Muscle of back (tissue), 11 donors: ENCODE results near the gene LILRB2. TPM values are rescaled to one million over a fixed set of nuclear protein-coding genes. Genes with fewer than 3 reads are reported as not detected.
A peak's percentile ranks its signal among the peaks of the same experiment; 100 is the strongest.
"Not testable (repeated sequence)": the region's sequence is repeated elsewhere in the genome, so short reads cannot be mapped to it uniquely, and the experiment has no call there.

ENCODE experiments used
- DNase-seq, 3 donors: peaks; one replicate each; pipeline versions ENCODE4 v3.0.0 to v3.0.0-alpha.2; 2013
- polyA plus RNA-seq, 10 donors: library from polyadenylated mRNA; unstranded; fragments of 120-200 nt; gene quantifications; one replicate each; pipeline ENCODE4 v1.2.1, GENCODE V29; 2013; ENCODE audit not compliant: insufficient read length in 10 of 10

Gene LILRB2
- polyA plus RNA-seq, 10 donors: 1.2 to 2.3 (median 1.7) TPM

DNA sequence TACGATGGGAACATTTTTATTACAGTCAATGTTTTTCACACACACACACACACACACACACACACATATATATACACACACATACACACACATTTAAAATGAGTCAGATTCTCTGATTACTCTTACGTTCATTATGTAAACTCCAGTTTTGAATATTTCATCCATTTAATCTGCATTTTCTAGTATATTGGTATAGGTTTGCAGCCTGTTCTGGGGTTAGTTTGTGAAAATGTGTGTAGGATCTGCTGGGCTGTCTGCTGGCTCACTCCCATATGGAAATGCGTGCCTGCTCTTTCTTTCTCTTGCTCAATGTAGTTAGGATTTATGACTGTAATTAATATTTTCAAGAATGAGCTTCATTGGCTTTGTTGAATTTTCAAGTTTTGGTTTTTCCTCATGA, 7.1 kb downstream of the LILRB2 start:
- DNase-seq: no peak

DNA sequence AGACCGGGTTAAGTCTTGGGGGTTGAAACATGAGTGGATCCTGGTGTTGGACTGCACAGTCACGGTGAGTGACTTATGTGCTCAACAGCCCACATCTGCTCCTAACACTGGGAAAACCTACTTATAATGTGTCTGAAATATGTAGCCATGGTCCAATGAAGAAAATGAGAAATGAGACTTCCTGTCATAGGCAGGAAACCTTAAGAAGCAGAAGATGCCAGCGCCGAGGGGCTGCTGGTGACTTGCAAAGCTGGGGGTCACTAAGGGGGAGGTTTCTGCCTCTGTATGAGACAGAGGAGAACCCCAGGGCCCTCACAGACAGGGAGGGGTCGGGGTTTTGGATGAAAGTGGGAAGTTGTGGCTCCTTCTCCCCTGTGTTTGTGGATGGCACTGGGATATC, 8.7 kb downstream of the LILRB2 start:
- not testable (repeated sequence) for DNase-seq

DNA sequence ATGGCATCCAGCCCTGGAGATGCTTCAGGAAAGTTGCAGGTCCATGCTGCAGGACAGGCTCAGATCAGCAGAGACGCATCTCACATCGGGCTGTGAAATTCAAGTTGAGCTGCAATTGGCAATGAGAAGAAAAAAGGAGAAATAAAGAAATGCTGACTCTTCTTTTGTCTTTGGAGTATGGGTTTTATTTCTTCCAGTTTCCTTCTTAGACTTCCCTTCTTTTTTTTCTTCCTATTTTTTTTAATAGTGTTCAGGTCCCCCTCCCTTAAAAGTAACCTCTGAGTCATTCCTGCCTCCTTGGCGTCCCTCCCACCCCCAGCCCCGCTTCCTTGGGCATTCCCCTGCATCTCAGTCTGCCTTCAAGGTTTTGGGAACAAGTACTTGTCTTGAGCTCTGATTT, 9.3 kb downstream of the LILRB2 start:
- not testable (repeated sequence) for DNase-seq

GRCh38 chr19:54271106-54271505, 9.8 kb downstream of the LILRB2 start:
- peak in 1 of 3 donors; percentile 9 for DNase-seq

DNA sequence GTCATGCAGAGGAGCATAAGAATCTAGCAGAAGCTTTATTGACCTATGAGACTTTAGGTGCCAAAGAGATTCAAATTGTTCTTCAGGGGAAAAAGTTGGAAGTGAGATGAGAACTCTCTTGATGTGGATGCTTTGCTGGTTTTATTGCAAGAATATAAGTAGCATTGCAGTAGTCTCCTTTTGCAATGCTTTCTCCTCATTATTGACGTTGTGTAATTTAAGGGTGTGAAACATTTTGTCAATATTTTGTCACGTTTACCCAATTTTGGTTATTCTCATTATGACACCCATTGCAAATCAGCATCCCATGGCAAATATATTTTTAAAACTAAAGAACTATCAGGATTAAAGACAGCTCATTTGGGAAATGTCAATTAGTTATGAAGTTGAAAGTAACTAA, 12.0 kb downstream of the LILRB2 start:
- DNase-seq: no peak

GRCh38 chr19:54266133-54266532, 14.8 kb downstream of the LILRB2 start:
- DNase-seq: peak; percentile 27 to 69 (median 54)

DNA sequence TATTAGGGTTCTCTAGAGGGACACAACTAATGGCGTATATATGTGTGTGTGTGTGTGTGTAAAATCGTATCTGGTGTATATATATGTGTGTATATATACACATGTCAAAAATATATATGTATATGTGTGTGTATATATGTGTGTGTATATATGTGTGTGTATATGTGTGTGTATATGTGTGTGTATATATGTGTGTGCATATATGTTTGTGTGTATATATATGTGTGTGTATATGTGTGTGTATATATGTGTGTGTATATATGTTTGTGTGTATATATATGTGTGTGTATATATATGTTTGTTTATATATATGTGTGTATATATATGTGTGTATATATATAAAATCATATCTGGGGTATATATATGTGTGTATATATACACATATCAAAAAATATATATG, 18.4 kb downstream of the LILRB2 start:
- DNase-seq: no peak

DNA sequence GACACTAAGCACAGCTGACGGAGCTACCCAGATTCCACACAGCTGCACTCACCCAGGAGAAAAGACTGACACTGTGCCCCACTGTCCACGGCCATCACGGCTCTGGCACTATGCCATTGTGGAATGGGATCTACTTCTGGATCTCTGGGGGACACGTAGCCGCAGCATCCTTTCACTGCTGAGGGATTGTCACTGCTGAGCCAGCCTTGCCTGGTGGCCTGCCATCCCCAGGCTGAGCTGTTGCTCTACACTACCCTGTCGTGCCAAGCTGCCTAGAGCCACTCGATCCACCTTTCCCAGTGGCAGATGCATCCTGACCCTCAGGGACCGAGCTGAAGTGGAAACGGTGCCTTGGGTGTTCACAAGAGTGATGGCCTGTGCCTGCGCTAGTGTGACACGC, 18.8 kb downstream of the LILRB2 start:
- DNase-seq: no peak

DNA sequence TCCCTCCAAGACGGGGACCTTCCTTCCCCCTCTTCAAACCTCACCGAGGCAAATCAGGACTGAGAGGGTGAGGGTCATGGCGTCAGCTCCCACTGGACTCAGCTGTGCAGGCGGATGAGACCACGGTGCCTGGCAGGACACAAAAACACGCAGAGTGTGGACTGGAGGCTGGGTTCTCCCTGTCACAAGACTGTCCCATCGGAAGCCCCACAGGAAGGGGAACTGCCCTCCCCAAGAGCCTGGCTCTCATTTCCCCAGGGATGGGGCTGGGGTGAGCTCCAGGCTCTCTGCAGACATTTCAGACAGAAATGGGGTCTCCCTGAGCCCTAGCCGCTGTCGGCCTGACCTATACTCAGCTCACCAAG, 23.8 kb downstream of the LILRB2 start, which contains the start of gene LILRB5:
Gene LILRB5 (minus strand): TSS at position 158 of the 365 bp plus-strand sequence. CDS start 80 bp downstream, at position 78.
- no peak for DNase-seq

DNA sequence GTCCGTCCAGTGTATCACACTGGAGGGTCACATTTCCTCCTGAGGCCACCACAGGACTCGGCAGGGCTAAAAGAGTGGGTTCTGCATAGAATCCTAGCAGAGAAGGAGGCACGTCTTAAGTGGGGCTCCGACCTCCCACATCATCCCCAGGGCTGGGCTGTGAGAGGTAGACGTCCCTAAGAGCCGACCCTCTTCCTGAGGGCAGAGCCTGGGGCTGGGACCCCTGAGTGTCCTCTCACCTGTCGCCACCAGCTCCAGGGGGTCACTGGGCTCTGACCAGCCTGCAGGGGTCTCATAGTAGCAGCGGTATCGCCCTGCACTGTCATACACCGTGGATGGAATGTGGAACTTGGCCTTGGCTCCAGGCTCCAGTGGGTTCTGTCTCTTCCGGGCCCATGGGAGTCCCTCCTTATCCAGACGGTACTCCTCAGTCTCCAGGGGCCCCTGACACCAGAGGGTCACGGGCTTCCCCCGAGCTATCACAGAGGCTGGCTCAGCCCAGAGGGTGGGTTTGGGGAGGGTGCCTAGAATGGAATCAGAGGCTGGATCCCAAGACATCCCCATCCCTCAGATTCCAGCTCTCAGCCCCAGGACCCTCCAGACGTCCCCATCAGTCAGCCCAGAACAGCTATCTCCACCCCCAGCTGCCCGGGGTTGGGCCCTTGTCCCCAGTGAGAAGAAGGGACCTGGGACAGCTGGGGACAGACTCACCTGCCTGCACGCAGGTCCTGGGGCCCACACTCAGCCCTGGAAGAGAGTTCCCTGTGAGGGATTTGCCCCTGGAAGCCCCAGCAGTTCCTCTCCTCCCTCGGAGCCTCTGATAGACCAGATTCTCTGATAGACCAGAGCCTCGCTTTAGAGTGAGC, 24.4 kb downstream of the LILRB2 start:
- DNase-seq: no peak

GRCh38 chr19:54255105-54255775, 25.7 kb downstream of the LILRB2 start:
- DNase-seq: no peak

DNA sequence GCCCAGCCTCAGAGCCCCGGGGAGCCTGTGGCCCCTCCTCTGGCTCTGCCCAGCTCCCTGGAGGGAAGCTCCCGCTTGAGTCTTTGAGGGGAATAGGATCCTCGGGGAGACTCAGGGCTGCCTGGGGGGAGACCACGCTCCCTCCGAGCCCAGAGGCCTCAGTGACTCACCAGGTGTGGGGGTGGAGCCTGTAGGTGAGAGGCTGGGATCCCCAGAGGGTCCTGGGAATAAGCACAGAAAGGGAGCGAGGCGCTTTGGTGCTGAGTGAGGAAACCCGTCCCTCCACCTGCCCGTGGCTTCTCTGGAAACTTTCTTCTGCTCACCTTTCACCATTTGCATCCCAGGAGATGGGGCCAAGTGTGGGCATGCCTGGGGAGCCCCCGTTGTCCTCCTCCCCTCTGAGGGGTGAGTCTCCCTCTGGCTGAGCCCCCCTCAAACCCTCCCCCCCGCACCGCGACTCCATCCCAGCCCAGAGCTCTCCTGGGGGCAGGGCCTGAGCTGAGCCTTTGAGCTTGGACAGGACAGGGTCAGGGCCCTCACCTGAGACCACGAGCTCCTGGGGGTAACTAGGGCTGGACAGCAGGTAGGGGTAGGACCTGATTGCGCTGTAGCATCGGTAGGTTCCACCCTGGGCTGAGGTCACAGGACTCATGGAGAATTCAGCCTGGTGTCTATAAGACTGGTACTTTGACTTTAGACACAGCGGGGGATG, 26.6 kb downstream of the LILRB2 start:
- no peak for DNase-seq

GRCh38 chr19:54253331-54254194, 27.3 kb downstream of the LILRB2 start:
- no peak for DNase-seq

- DNase-seq: no peak
Observed at GRCh38 chr19:54252845-54253244, 28.1 kb downstream of the LILRB2 start.

DNA sequence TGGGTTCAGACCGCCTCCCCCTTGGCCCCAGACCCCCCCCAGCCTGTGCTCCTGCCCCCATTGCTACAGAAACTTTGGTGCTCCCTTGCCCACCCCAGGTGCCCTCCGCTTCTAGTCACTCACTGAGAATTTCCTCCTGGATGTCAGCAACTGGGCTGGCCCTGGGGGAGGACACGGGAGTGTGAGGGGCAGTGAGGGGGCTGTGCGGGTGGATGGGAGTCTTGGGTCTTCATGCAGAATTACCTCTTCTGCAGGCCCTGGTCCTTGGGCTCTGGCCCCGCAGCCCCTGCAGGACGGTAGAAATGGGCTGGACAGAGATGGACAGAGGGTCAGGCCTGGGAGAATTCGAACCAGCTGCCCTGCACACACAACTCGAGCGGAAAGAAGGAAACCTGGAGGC, 28.7 kb downstream of the LILRB2 start:
- no peak for DNase-seq

- DNase-seq: peak; percentile 13 to 52 (median 34)
Observed at GRCh38 chr19:54248016-54248601, 32.8 kb downstream of the LILRB2 start.

- no peak for DNase-seq
Observed at GRCh38 chr19:54247106-54247930, 33.6 kb downstream of the LILRB2 start.

- no peak for DNase-seq
Observed at GRCh38 chr19:54245936-54246335, 35.0 kb downstream of the LILRB2 start.

DNA sequence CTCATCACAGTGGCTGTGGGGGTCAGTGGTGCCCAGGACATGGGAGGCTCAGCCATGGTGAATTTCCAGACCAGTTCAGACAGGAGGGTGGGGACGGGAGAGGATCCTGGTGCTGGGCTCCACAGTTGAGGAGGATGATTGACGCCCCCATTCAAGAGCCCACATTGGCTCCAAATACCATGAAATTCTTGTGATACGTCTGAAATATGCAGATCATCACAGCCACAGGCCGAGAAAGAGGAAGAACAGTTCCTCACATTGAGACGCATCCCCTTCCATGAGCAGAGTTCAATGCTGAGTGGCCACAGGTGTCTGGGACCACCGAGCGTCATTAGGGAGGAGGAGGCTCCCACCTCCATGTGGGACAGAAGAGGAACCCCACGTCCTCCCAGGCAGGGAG, 37.1 kb downstream of the LILRB2 start:
- not testable (repeated sequence) for DNase-seq

- DNase-seq: not testable (repeated sequence)
Observed at GRCh38 chr19:54242646-54243045, 38.3 kb downstream of the LILRB2 start, which contains the start of gene LILRA6. Gene LILRA6 (minus strand): TSS chr19:54242790.
